CD4-positive, CD25-positive, alpha-beta regulatory T cell (primary cell): ENCODE data around the gene FAM171A2. TPM values are rescaled to one million over a fixed set of nuclear protein-coding genes. Genes with fewer than 3 reads are reported as not detected.

Source experiments
- ATAC-seq, 2 donors: fragments of 150-1000 bp; cut with Tn5 transposase; one replicate each; pipeline ENCODE4 v1.10.0; 2021; ENCODE audit warnings: low read depth in 2 of 2, moderate number of reproducible peaks in 2 of 2, moderate library complexity in 1 of 2
- DNase-seq, 3 donors: peaks; one replicate each; pipeline versions ENCODE4 v3.0.0 to v3.0.0-alpha.2; 2012 to 2022; ENCODE audit warnings: mixed read lengths in 1 of 3
- H3K27ac ChIP-seq: one replicate; pipeline ENCODE4 v1.7.0; 2013; ENCODE audit warnings: mild to moderate bottlenecking, low read length; ENCODE audit not compliant: insufficient read depth, poor library complexity, severe bottlenecking
- H3K27me3 ChIP-seq: one replicate; pipeline ENCODE4 v1.7.0; 2013; ENCODE audit warnings: low read length; ENCODE audit not compliant: control insufficient read depth, insufficient read depth
- H3K36me3 ChIP-seq: one replicate; pipeline ENCODE4 v1.7.0; 2013; ENCODE audit warnings: mild to moderate bottlenecking, low read length, moderate library complexity; ENCODE audit not compliant: control insufficient read depth, insufficient read depth
- H3K4me1 ChIP-seq: 2 replicates; pipeline ENCODE4 v1.7.0; 2013; ENCODE audit warnings: mild to moderate bottlenecking, low read length; ENCODE audit not compliant: insufficient read depth, control insufficient read depth, poor library complexity, severe bottlenecking
- H3K4me3 ChIP-seq: one replicate; pipeline ENCODE4 v1.7.0; 2013; ENCODE audit warnings: low read depth, mild to moderate bottlenecking, low read length, moderate library complexity
- H3K9me3 ChIP-seq, 2 experiments: 1 replicate in 1 of 2; 2 replicates in 1 of 2; pipeline ENCODE4 v1.7.0; 2013; ENCODE audit warnings: low read length in 2 of 2, mild to moderate bottlenecking in 1 of 2, moderate library complexity in 1 of 2; ENCODE audit not compliant: control insufficient read depth in 2 of 2
- H3K27ac Mint-ChIP-seq, 3 donors: one replicate each; pipeline ENCODE4 v1.8.0; 2020 to 2022; ENCODE audit warnings: mild to moderate bottlenecking in 3 of 3, mixed read lengths in 3 of 3, moderate library complexity in 2 of 3
- H3K27me3 Mint-ChIP-seq: one replicate; pipeline ENCODE4 v1.8.0; 2022; ENCODE audit warnings: mild to moderate bottlenecking, mixed read lengths
- H3K36me3 Mint-ChIP-seq: one replicate; pipeline ENCODE4 v1.8.0; 2020; ENCODE audit warnings: mixed read lengths
- H3K4me1 Mint-ChIP-seq, 4 donors: one replicate each; pipeline ENCODE4 v1.8.0; 2020 to 2022; ENCODE audit warnings: mixed read lengths in 4 of 4, mild to moderate bottlenecking in 1 of 4
- H3K4me3 Mint-ChIP-seq, 4 donors: one replicate each; pipeline ENCODE4 v1.8.0; 2020 to 2022; ENCODE audit warnings: mild to moderate bottlenecking in 4 of 4, mixed read lengths in 4 of 4, moderate library complexity in 3 of 4
- H3K9me3 Mint-ChIP-seq, 7 donors: one replicate each; pipeline ENCODE4 v1.8.0; 2020 to 2022; ENCODE audit warnings: mixed read lengths in 7 of 7, mild to moderate bottlenecking in 3 of 7, moderate library complexity in 2 of 7
- polyA plus RNA-seq, 4 donors: library from polyadenylated mRNA; unstranded; fragments of 300-500 nt; fragmentation: Illumina TruSeq; gene quantifications; one replicate each; pipeline ENCODE4 v1.2.3, GENCODE V29; 2021
- total RNA-seq: library from RNA; stranded (reverse); gene quantifications from one replicate; pipeline ENCODE4 v1.2.3, GENCODE V29; 2022

The FAM171A2 gene
- total and polyA plus RNA-seq, 5 donors from 2014 or later: 0.07 to 0.25 (median 0.09) TPM; not detected in 2

DNA sequence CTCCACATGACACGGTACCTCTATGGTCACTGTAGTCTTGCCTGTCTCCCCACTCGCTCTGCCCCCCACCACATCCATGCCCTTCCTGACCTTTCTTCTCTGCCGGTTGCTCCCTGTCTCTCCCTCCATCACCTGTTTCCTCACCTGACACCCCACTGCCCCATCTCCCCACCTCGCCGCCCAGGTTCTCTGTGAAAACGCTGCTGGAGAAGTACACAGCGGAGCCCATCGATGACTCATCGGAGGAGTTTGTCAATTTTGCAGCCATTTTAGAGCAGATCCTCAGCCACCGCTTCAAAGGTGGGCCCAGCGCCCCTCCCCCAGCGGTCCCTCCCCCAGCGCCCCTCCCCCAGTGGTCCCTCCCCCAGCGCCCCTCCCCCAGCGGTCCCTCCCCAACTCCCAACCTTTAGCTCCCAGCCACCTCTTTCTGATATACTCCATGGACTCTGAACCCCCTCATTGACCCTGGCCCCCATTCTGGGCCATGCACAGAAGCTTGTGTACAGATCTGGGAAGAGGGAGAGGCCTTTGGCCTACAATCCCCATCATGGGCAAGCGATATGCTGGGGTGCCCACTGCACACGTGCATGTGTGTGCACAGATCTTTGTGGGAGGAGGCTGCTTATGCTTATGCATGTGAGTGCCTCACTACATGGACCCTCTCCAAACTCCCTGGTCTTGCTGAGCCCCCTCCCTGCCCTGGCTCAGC, 51.1 kb downstream of the FAM171A2 start:
- H3K36me3 ChIP-seq: no peaks in the 10 kb centered on the region
- Mint-ChIP-seq H3K4me1 (peaks cover 0 to 34% (median 16%) of the 10 kb centered on the region in 4 donors), H3K27me3 (peaks cover 35% of the 10 kb centered on the region), H3K4me3 (peak overlapping the region in 1 of 4 donors; percentile 48), H3K27ac (no peak overlapping the region), H3K9me3 (peaks cover 0 to 6% (median 0%) of the 10 kb centered on the region in 7 donors), H3K36me3 (no peaks in the 10 kb centered on the region)
- no peak overlapping the region for H3K27ac ChIP-seq
- peaks cover 29% of the 10 kb centered on the region for H3K4me1 ChIP-seq
- no peak overlapping the region for H3K4me3 ChIP-seq
- no peak for ATAC-seq
- peaks cover 10% of the 10 kb centered on the region for H3K27me3 ChIP-seq
- no peaks in the 10 kb centered on the region for H3K9me3 ChIP-seq
- no peak for DNase-seq

DNA sequence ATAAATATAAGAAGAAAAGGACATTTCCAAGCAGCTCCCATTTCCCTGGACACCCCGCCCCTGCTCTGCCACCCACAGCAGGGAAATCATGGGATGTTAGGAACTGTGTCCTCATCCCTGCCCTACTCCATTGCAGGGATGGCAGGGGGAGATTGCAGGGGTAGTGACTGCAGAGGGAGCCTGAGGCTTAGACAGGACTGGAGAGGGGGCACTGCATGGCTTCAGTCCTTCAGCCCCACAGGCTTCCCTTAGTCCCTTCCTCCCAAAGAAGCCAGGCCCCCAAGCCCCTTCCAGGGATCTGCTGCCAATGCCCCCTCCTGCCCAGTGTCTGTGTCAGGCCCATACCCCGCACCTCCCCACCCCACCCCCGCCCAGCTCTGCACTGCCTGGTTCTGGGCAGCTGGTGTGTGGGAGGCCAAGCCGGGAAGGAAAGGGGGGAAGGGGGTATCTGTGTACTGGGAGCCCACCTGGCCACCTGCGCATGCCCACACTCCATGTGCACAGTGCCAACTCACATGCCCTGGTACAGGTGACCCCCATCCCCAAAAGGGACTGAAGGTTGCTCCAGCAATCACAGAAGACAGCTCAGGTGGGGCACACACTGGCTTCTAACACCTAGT, 52.0 kb downstream of the FAM171A2 start:
- Histone ChIP-seq H3K27ac (no peak overlapping the region), H3K9me3 (no peaks in the 10 kb centered on the region), H3K4me1 (peaks cover 29% of the 10 kb centered on the region), H3K4me3 (no peak overlapping the region), H3K36me3 (no peaks in the 10 kb centered on the region), H3K27me3 (peaks cover 18% of the 10 kb centered on the region)
- Mint-ChIP-seq H3K36me3 (no peaks in the 10 kb centered on the region), H3K4me3 (no peak overlapping the region), H3K4me1 (peaks cover 0 to 39% (median 16%) of the 10 kb centered on the region in 4 donors), H3K9me3 (peaks cover 0 to 5% (median 0%) of the 10 kb centered on the region in 7 donors), H3K27ac (no peak overlapping the region), H3K27me3 (peaks cover 38% of the 10 kb centered on the region)
- no peak for ATAC-seq
- no peak for DNase-seq

DNA sequence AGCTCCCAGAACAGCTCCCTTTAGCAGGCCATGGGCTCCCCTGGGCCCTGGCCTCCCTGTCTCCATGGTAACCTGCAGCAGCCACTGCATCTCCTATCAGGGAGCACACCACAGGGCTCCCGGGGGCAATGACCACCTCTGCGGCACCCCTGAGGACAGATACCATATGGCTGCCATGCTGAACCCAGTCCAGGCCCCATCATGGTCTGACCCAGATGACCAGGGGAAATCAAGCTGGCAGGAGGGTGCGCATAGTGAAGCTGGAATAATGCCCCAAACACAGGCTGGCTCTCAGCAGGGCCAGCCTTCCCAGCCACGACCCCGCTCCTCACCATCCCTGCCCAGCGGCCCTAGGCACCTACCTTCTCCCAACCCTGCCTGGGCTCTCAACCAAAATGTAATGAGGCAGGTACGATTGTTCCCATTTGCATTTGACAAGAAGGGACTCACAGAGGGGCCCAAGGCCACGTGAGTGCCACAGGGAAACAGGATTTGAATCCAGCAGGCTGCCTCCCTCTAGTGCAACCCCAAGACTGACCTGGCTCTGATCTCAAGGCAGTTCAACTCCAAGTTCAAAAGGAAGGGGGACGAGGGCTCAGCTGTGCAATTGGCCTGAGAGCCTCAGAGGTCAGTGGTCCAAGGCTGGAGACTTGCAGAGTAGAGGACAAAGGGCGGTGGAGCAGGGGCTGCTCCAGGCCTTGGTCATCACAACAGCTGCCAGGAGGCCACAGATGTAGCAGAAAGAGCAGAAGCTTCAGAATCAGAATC, 52.9 kb downstream of the FAM171A2 start:
- Mint-ChIP-seq H3K27me3 (peaks cover 33% of the 10 kb centered on the region), H3K27ac (no peak overlapping the region), H3K9me3 (peaks cover 0 to 4% (median 0%) of the 10 kb centered on the region in 7 donors), H3K4me3 (peak overlapping the region in 1 of 4 donors; percentile 22), H3K36me3 (no peaks in the 10 kb centered on the region), H3K4me1 (peaks cover 0 to 33% (median 11%) of the 10 kb centered on the region in 4 donors)
- H3K4me3 ChIP-seq: no peak overlapping the region
- ATAC-seq: no peak
- no peaks in the 10 kb centered on the region for H3K9me3 ChIP-seq
- H3K27ac ChIP-seq: no peak overlapping the region
- H3K36me3 ChIP-seq: no peaks in the 10 kb centered on the region
- no peak for DNase-seq
- peaks cover 16% of the 10 kb centered on the region for H3K27me3 ChIP-seq
- H3K4me1 ChIP-seq: peaks cover 26% of the 10 kb centered on the region

DNA sequence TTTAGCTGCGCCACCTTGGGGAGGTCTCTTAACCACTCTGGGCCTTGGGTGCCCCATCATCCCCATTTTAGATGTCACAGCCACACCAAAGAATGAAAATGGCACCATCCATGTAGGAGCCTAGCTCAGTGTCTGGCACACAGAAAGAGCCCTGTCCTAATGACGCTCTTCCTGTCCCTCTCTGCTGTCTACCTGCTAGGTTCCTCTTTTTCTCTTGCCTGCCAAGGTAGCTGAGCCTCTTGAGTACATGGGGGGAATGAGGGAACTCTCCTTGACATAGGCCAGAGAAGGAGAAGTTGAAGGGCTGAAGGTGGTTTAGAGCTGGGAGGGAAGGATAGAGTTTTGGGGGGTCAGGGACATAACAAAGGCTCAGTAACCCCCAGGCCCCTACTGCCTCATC, 53.5 kb downstream of the FAM171A2 start:
- Histone ChIP-seq H3K27me3 (peaks cover 15% of the 10 kb centered on the region), H3K4me1 (peaks cover 21% of the 10 kb centered on the region), H3K4me3 (no peak overlapping the region), H3K27ac (no peak overlapping the region), H3K36me3 (no peaks in the 10 kb centered on the region), H3K9me3 (no peaks in the 10 kb centered on the region)
- H3K4me1 Mint-ChIP-seq: peaks cover 0 to 28% (median 8%) of the 10 kb centered on the region in 4 donors
- no peak for ATAC-seq
- DNase-seq: no peak
- no peaks in the 10 kb centered on the region for H3K36me3 Mint-ChIP-seq
- H3K27ac Mint-ChIP-seq: peak overlapping the region in 1 of 3 donors; percentile 75
- peaks cover 0 to 4% (median 0%) of the 10 kb centered on the region in 7 donors for H3K9me3 Mint-ChIP-seq
- peak overlapping the region in 3 of 4 donors; percentile 21 to 72 (median 61) for H3K4me3 Mint-ChIP-seq
- peaks cover 29% of the 10 kb centered on the region for H3K27me3 Mint-ChIP-seq

DNA sequence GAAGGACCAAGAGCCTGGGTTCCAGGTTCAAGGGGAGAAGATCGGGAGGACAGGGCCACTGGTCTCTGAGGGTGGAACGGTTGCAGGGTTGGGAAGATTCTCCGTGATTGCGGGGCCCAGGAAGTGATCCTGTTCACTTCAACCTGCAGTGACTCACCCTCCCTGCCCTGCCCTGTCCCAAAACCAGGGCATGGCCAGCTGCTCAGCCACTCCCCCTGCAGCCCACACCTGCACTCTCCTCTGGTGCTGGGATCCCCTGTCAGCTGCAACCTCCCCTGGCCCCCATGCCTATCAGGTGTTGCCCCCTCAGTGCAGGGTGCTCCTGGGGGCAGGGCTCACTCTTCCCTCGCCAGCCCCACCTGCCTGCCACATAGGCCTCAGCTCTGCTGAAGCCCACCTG, 54.2 kb downstream of the FAM171A2 start:
- Mint-ChIP-seq H3K9me3 (peaks cover 0 to 4% (median 0%) of the 10 kb centered on the region in 7 donors), H3K27me3 (peaks cover 36% of the 10 kb centered on the region), H3K36me3 (no peaks in the 10 kb centered on the region), H3K27ac (peak overlapping the region in 1 of 3 donors; percentile 75), H3K4me1 (peaks cover 0 to 28% (median 8%) of the 10 kb centered on the region in 4 donors), H3K4me3 (peak overlapping the region; percentile 18 to 72 (median 66))
- DNase-seq (no peak), ATAC-seq (no peak)
- Histone ChIP-seq H3K4me3 (no peak overlapping the region), H3K36me3 (no peaks in the 10 kb centered on the region), H3K4me1 (peaks cover 17% of the 10 kb centered on the region), H3K27me3 (peaks cover 15% of the 10 kb centered on the region), H3K9me3 (no peaks in the 10 kb centered on the region), H3K27ac (no peak overlapping the region)

DNA sequence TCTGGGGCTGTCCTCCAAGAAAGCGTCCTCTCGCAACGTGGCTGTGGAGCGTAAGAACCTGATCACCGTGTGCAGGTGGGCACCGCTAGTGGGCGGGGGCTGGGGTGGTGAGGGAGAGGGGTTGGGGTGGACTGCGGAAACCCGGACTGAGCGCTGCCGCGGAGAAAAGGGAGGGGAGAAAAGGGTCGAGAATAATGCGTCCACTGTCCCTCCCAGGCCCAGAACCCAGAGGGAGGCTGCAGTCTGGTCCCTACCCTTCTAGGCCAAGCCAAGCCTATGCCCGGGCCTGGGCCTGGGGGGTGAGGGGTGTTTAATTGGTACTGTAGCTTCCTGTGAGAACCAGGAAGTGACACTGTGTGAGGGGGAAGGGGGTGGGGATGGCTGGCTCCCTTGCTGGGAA, 54.8 kb downstream of the FAM171A2 start:
- peaks cover 17% of the 10 kb centered on the region for H3K4me1 ChIP-seq
- no peak overlapping the region for H3K4me3 ChIP-seq
- DNase-seq: no peak
- H3K27ac ChIP-seq: no peak overlapping the region
- Mint-ChIP-seq H3K9me3 (peaks cover 0 to 4% (median 0%) of the 10 kb centered on the region in 7 donors), H3K27me3 (peaks cover 38% of the 10 kb centered on the region), H3K27ac (no peak overlapping the region), H3K36me3 (no peaks in the 10 kb centered on the region), H3K4me3 (peak overlapping the region in 2 of 4 donors; percentile 41 to 72), H3K4me1 (peaks cover 0 to 23% (median 8%) of the 10 kb centered on the region in 4 donors)
- ATAC-seq: no peak
- H3K9me3 ChIP-seq: no peaks in the 10 kb centered on the region
- H3K36me3 ChIP-seq: no peaks in the 10 kb centered on the region
- H3K27me3 ChIP-seq: peaks cover 10% of the 10 kb centered on the region

DNA sequence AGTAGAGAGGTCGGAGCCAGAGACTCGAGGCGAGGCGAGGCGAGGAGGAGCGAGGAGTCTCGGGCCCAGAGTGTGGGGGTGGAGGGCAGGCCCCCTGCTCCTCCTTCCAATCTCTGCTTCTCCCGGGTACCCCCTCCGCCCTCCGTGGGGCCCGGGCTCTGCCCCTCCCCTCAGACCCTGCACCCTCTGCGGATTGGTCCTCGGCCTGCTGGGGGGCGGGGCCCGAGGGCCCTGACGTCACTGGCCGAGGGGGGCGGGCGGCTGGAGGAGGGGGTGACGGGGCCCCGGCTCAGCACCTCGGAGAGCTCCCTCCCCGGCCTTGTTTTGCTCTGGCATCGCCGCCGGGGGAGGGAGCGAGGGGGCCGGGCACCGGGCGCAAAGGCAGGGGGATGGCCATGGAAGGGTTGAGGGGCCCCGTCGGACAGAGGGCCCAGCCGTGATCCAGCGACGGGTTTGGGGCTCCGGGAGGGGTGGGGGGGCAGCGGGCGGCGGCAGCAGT, 55.3 kb downstream of the FAM171A2 start, which contains the start of gene RUNDC3A:
Gene RUNDC3A, plus strand, starts transcription at position 282 of the 499 bp plus-strand sequence. CDS start 232 bp downstream, outside the sequence.
- no peak within 1 kb of the TSS for H3K27ac Mint-ChIP-seq

More for the DNA sequence above, 55.3 kb downstream of the FAM171A2 start, which contains the start of gene RUNDC3A:
- peak; percentile 78 to 81 for ATAC-seq
- peaks cover 0 to 23% (median 8%) of the 10 kb centered on the region in 4 donors for H3K4me1 Mint-ChIP-seq
- Histone ChIP-seq H3K4me1 (peaks cover 17% of the 10 kb centered on the region), H3K36me3 (no peaks in the 10 kb centered on the region), H3K27ac (no peak within 1 kb of the TSS), H3K9me3 (no peaks in the 10 kb centered on the region), H3K27me3 (peaks cover 10% of the 10 kb centered on the region), H3K4me3 (no peak within 1 kb of the TSS)
- peak within 1 kb of the TSS; percentile 0 to 72 (median 52) for H3K4me3 Mint-ChIP-seq
- peaks cover 42% of the 10 kb centered on the region for H3K27me3 Mint-ChIP-seq
- H3K36me3 Mint-ChIP-seq: no peaks in the 10 kb centered on the region
- peak; percentile 67 to 78 (median 73) for DNase-seq
- peaks cover 0 to 4% (median 0%) of the 10 kb centered on the region in 7 donors for H3K9me3 Mint-ChIP-seq
